HG02938 (cell line): Measurements from ENCODE around the gene LRRC74B.

Source experiments
- ATAC-seq: cut with Tn5 transposase; IDR thresholded peaks from one replicate; pipeline ENCODE4 v1.9.1; 2021; ENCODE audit warnings: mild to moderate bottlenecking, moderate library complexity; ENCODE audit not compliant: unreplicated experiment

LRRC74B gene

GRCh38 chr22:21013657-21014201, 32.0 kb upstream of the LRRC74B start:
- no peak for ATAC-seq

GRCh38 chr22:21014202-21014725, 31.5 kb upstream of the LRRC74B start:
- peak; percentile 68 for ATAC-seq

DNA sequence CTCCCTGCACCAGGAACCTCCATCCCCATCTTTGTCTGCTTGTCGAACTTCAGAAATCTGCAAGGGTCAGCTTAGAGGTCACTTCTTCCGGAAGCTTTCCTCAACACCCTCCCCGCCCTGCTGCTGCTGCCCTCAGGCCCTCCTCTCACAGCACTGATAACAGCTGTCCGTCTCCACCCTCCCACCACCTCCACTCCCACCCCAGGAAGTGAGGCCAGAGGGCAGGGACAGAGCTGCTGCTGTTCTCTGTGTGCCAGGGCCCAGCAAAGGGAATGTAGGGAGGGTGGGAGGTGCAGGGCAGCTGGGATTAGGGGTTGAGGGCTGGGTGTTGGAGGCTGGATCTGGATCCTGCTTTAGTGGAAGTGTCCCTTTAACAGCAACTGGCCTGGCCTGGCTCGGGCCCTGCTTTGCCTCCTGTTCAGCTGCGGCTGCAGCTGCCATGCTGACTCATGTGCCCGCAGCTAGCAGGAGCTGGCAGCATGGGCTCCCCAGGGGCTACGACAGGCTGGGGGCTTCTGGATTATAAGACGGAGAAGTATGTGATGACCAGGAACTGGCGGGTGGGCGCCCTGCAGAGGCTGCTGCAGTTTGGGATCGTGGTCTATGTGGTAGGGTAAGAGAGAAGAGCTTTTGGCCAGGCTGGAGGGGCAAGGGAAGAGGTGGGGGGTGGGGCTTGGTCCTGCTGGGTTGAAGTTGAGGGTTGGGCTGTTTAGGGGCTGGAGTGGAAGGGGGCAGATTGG, 30.9 kb upstream of the LRRC74B start, which contains the start of gene P2RX6:
Gene P2RX6 (plus strand): TSS at position 440 of the 740 bp plus-strand sequence. CDS start 10 bp downstream, at position 450.
- ATAC-seq, result no peak

DNA sequence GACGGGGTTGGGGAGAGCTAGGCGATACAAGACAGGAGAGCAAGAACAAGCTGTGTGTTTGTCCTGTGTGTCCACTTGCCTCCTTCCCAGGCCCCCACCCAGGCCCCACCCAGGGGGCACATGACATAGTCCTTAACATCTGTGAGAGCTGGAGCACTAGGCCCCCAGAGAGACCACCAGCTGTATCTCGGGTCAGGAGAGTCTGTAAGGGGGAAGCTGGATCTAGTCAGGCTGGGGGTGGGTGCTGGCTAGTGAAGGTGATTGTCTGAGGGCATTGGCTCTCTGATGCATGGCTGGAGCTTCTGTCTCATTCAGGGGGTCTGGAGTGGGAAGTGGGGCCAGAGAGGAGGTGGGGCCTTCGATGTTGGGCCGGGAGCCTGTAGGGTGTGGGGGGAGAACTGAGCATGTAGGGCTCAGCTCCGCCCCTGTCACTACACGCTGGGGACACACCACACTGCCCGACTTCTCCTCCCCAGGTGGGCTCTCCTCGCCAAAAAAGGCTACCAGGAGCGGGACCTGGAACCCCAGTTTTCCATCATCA, 30.2 kb upstream of the LRRC74B start:
- no peak for ATAC-seq

- no peak for ATAC-seq
Observed at GRCh38 chr22:21016644-21017420, 28.9 kb upstream of the LRRC74B start.

DNA sequence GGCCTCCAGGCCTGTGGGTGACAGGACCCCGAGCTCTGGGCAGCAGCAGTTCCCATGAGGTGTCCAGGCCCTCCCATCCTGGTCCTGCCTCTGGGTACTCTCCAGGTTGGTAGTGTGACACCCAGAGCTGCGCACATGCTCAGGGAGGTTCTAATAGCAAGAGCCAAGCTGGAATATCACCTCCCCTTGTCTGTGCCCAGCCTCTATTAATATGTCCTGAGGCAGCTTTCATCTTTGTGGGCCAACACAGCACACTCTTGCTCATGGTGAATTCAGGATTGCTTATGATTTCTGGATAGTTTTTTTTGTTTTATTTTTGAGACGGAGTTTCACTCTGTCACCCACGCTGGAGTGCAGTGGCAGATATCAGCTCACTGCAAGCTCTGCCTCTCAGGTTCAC, 27.4 kb upstream of the LRRC74B start:
- no peak for ATAC-seq

DNA sequence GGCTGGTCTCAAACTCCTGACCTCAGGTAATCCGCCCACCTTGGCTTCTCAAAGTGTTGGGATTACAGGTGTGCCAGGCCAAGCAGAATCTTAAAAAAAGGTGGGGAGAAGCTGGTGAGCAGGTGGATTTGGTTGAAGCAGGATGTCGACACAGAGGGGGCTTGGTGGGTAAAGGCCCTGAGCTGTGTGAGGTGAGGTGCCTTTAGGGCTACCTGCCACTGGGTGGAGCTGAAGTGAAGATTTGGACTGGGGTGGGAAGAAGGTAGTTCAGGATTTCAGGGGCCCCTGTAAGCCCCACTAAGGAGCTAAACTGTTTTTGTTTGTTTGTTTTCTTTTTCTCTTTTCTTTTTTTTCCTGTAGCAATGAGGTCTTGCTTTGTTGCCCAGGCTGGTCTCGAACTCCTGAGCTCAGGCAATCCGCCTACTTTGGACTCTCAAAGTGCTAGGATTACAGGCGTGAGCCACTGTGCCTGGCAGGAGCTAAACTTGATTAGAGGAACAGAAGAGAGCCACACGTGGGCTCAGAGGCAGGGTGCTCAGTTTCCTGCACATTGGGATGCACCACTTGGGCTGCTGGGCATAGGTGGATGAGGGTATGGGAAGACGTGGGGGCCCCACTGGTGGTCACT, 24.8 kb upstream of the LRRC74B start:
- ATAC-seq, result no peak

DNA sequence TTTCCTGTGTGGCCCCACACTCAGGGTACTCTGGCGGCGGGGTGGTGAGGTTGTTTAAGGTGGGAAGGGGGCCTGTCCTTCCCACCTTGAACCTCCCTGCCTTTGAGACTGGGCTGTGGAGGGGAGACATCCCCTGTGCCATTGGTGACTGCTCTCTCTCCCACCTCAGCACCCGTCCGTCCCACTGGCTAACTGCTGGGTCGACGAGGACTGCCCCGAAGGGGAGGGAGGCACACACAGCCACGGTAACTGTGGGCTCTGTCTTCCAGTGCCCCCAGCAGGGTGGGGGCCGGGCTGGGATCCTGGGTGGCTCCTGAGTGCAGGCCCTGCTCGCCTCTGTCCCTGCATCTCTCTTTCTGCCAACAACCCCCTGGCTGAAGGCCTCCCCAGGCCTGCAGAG, 23.2 kb upstream of the LRRC74B start:
- ATAC-seq, result no peak

- no peak for ATAC-seq
Observed at GRCh38 chr22:21022955-21023614, 22.7 kb upstream of the LRRC74B start.

DNA sequence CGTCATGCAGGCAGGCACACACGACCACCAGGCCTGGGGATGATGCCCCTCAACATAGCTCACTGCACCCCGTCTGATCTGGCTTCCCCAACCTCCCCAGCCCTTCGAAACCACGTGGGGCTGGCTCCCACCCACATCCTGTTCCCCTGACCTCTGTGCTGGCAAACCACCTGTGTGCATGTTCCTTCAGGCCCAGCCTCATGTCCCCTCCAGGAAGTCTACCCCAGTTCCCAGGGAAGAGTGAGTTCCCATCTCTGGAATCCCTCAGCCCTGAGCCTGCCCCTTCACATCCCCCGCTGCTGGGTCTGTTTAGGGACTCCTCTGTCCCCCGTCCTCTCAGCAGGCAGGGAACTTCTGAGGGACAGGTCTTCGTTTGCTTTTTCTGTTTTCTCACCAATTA, 20.5 kb upstream of the LRRC74B start:
- ATAC-seq, result no peak

- no peak for ATAC-seq
Observed at GRCh38 chr22:21025763-21026755, 19.7 kb upstream of the LRRC74B start.

DNA sequence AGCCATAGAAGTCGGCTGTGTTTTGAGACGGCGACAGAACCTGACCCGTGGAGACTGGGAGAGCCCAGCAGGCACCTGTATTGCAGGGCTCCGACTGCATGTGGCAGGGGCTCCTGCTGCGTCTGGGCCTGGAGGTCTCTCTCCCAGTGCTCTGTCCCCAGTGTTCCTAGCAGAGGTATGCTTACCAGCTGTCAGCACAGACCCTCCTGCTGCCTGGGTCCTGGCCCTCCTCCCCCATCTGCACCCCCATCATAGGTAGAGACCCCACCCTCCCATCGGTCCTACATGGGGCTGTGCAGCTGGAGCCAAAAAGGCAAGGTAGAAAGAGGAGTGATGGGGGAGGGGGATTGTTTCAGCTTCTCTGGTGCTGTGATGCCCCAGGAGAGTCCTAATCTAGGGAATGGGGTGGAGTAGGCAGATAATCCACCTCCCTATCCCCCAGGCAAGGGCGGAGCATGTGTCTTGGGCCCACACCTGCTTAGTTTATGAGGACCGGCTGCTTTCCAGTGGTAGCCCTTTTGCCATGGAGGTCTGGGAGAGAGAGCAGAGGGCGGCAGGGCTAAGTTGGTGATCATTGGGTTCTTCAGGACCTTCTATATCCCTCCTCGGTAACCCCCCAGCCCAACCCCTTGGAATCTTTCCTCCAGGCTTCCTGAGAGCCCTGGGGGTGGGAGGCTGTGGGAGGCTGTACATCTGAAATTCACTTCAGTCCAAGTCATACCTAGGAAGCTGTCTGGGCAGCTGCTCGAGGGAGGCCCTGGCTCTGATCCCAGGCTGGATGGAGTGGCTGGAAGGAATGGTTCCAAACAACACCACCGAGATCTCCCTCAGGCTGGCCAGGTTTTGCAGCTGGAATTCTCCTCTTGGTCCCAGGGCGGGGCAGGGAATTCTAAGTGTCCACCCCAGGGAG, 18.7 kb upstream of the LRRC74B start:
- no peak for ATAC-seq

DNA sequence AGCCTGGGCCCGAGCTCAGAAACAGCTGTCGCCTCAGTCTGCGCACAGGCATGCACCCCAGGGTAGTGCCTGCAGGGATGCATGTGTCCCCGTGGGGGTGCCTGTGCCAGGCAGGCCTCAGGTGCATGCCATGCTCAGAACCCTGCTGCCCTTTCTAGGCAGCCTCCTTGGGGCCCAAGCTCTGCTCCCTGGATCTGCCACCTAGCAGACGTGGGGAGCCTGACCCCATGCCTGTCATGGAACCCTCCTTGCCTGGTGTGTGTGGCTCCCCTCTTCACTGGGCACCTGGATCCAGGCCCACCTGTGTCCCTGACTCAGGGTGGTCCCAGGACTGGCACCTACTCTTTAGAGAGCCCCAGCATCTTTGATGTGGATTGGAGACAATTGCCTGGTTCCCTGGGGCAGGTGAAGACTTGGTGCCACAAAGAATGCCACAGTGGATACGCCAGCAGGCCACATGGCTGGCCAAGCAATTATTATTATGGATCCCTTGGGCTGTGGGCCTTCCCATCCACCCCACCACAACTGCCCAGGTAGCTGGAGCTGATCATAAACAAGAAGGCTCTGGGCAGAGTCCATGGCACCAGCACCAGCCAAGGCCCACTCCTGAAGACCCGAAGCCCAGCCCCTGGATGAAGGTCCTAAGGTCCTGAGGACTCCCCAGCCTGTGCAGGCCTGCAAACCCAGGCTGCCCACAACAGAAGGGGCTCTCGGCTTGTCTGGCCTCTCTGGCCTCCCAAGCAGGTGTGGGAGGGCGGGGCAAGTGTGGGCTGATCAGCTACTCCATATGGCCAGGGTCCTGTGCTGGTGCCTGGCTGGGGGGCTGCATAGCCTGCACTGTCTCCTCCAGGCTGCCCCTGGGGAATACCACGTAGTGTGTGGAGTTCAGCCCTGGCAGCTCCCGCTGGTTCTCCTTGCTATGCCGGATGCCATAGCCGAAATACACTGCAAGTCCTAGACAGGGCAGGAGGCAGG, 17.2 kb upstream of the LRRC74B start:
- no peak for ATAC-seq

- ATAC-seq, result no peak
Observed at GRCh38 chr22:21029486-21030025, 16.2 kb upstream of the LRRC74B start.

GRCh38 chr22:21030032-21030431, 15.7 kb upstream of the LRRC74B start:
- no peak for ATAC-seq

DNA sequence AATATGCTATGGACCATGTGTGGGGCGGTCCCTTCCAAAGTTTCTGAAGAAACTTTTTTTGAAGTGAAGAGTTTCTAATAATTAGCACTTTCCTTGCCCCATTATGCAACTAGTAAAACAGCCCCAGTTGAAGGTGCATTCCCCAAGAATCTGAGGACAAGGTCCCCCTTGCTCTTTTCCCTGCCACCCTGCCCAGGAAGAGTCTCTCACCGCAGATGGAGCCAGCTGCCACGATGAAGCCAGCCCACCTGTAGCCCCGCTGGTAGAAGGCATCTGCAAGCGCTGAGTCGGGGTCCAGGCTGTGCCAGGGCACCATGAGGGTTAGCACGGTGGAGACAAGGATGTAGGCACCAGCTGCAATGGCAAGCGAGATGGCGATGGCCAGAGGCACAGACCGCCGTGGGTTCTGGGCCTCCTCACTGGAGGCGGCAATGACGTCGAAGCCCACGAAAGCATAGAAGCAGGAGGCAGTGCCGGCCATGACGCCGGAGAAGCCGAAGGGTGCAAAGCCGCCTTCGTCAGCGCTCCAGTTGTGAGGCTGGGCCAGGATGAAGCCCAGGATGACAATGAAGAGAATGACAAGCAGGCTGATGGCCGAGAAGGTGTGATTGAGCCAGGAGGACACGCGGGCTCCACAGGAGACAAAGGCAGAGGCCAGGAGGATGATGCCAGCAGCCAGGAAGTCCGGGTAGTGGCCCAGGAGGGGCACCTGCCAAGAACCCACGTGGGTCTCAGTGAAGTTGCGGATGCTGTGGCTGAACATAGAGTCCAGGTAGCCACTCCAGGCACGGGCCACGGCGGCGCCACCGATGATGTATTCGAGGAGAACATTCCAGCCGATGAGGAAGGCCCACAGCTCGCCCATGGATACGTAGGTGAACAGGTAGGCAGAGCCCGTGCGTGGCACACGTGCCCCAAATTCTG, 14.9 kb upstream of the LRRC74B start:
- no peak for ATAC-seq
